GM12872 (cell line): ENCODE results near the gene MICAL3.

Experiments
- CTCF ChIP-seq: IDR thresholded peaks from 3 replicates; pipeline ENCODE4 v1.5.1; 2011; ENCODE audit warnings: low read depth, mild to moderate bottlenecking, low read length, moderate library complexity; ENCODE audit not compliant: insufficient read depth

MICAL3 gene

GRCh38 chr22:17880020-17880419, 144.3 kb downstream of the MICAL3 start:
- no peak for TF ChIP-seq CTCF

GRCh38 chr22:17878941-17879340, 145.4 kb downstream of the MICAL3 start:
- no peak for TF ChIP-seq CTCF

GRCh38 chr22:17878186-17878694, 146.1 kb downstream of the MICAL3 start:
- no peak for TF ChIP-seq CTCF

- no peak for TF ChIP-seq CTCF
These were observed 148.0 kb downstream of the MICAL3 start for GRCh38 chr22:17876306-17876831.

- TF ChIP-seq CTCF, result no peak
These were observed 148.7 kb downstream of the MICAL3 start for GRCh38 chr22:17875631-17876030.

- no peak for TF ChIP-seq CTCF
These were observed 149.2 kb downstream of the MICAL3 start for GRCh38 chr22:17875156-17875555.

GRCh38 chr22:17874231-17874905, 150.0 kb downstream of the MICAL3 start:
- TF ChIP-seq CTCF, result no peak
